K562 (cell line): ENCODE results near the gene GRIA2. TPM values are rescaled to one million over a fixed set of nuclear protein-coding genes. Genes with fewer than 3 reads are reported as not detected.

Experiments used
- ATAC-seq: fragments of 200-7000 bp; cut with Tn5 transposase; 3 replicates; pipeline ENCODE4 v1.9.1; 2020; ENCODE audit warnings: moderate library complexity
- BruUV-seq: library from RNA; stranded (reverse); fragments of 400-500 nt; replicated peaks from 2 replicates; lab custom pipeline; 2021; lab: Mats Ljungman, UMichigan
- CTCF ChIA-PET: fragments of 300-600 bp; formaldehyde crosslinking; extraction: SDS; loops from one replicate; lab custom pipeline; 2021; ENCODE audit warnings: low intra/inter-chr PET ratio; lab: Yijun Ruan, JAX
- POLR2A ChIA-PET: fragments of 300-600, 350-650 bp; sonication (Branson Sonifier 250); formaldehyde crosslinking; extraction: SDS; loops from one replicate; lab custom pipeline; 2021; ENCODE audit warnings: antibody characterized with exemption, inconsistent platforms; lab: Yijun Ruan, JAX
- DNase-seq, 4 experiments: peaks; one replicate each; pipeline versions ENCODE4 v3.0.0 to v3.0.0-alpha.2; 2011 to 2018; ENCODE audit warnings: low spot score in 3 of 4, mixed read lengths in 3 of 4; ENCODE audit errors: extremely low read depth in 1 of 4
- FAIRE-seq: peaks from 2 replicates; lab custom pipeline; 2011; peaks lifted over from hg19 to GRCh38; lab: Jason Lieb, UNC
- H2AFZ ChIP-seq: 2 replicates; pipeline ENCODE4 v1.6.0; 2011; ENCODE audit warnings: low read depth, low read length, control low read depth, inconsistent platforms
- H3K27ac ChIP-seq: fragments of 200-600 bp; 3 replicates; pipeline ENCODE4 v1.8.0; 2011; ENCODE audit warnings: low read depth, mild to moderate bottlenecking, control low read depth, inconsistent platforms, low read length, moderate library complexity, mixed read lengths; ENCODE audit errors: extremely low read depth
- H3K27me3 ChIP-seq, 2 experiments: fragments of 300-600 bp in 1 of 2; 2 replicates in 1 of 2; 3 replicates in 1 of 2; pipeline versions ENCODE4 v1.6.0 to v1.8.0; 2011; ENCODE audit warnings: inconsistent platforms in 2 of 2, low read length in 2 of 2, mild to moderate bottlenecking in 1 of 2, mixed read lengths in 1 of 2, moderate library complexity in 1 of 2; ENCODE audit not compliant: control insufficient read depth in 2 of 2, insufficient read depth in 2 of 2
- H3K36me3 ChIP-seq: fragments of 300-600 bp; 3 replicates; pipeline ENCODE4 v1.8.0; 2011; ENCODE audit warnings: mild to moderate bottlenecking, low read length, inconsistent platforms; ENCODE audit not compliant: control insufficient read depth, insufficient read depth
- H3K4me1 ChIP-seq, 2 experiments: fragments of 200-600 bp in 1 of 2; replicated peaks in 1 of 2; 2 replicates in 1 of 2; 3 replicates in 1 of 2; pipeline versions ENCODE4 v1.5.1 to v1.8.0; 2011; ENCODE audit warnings: inconsistent platforms in 2 of 2, low read length in 2 of 2, mild to moderate bottlenecking in 1 of 2, mixed read lengths in 1 of 2, moderate library complexity in 1 of 2; ENCODE audit not compliant: control insufficient read depth in 2 of 2, insufficient read depth in 2 of 2
- H3K4me2 ChIP-seq: 2 replicates; pipeline ENCODE4 v1.6.1; 2011; ENCODE audit warnings: low read length, control low read depth, inconsistent platforms, mixed read lengths; ENCODE audit not compliant: insufficient read depth
- H3K4me3 ChIP-seq: fragments of 200-600 bp; sonication (generic), shearing (Covaris generic); 2 replicates; pipeline ENCODE4 v1.5.1; 2016; ENCODE audit warnings: control low read depth, inconsistent platforms
- H3K79me2 ChIP-seq: fragments of 200-600 bp; 3 replicates; pipeline ENCODE4 v1.8.0; 2011; ENCODE audit warnings: low read length, inconsistent platforms; ENCODE audit not compliant: control insufficient read depth, insufficient read depth
- H3K9ac ChIP-seq, 2 experiments: 2 replicates each; pipeline versions ENCODE4 v1.6.0 to v1.6.1; 2011; ENCODE audit warnings: low read depth in 2 of 2, low read length in 2 of 2, control low read depth in 1 of 2, inconsistent platforms in 1 of 2, mild to moderate bottlenecking in 1 of 2, mixed read lengths in 1 of 2; ENCODE audit not compliant: insufficient read depth in 1 of 2
- H3K9me1 ChIP-seq: one replicate; pipeline ENCODE4 v1.6.0; 2011; ENCODE audit warnings: inconsistent platforms, mild to moderate bottlenecking, low read length, moderate library complexity; ENCODE audit not compliant: control insufficient read depth, insufficient read depth
- H3K9me3 ChIP-seq: replicated peaks from 2 replicates; pipeline ENCODE4 v1.5.1; 2011; ENCODE audit warnings: low read depth, low read length, inconsistent platforms; ENCODE audit not compliant: control insufficient read depth, insufficient read depth
- H4K20me1 ChIP-seq: replicated peaks from 2 replicates; pipeline ENCODE4 v1.6.1; 2011; ENCODE audit warnings: low read length, inconsistent platforms, mixed read lengths; ENCODE audit not compliant: control insufficient read depth, insufficient read depth
- E2F3 ChIP-seq: fragments of 250-450 bp; sonication (Bioruptor Pico); IDR thresholded peaks from 2 replicates; pipeline ENCODE4 v1.4.0; 2020; ENCODE audit warnings: mild to moderate bottlenecking
- GATAD2B ChIP-seq: fragments of 450-650 bp; IDR thresholded peaks from 2 replicates; pipeline ENCODE4 v1.6.1; 2017; ENCODE audit warnings: mild to moderate bottlenecking, borderline replicate concordance
- ILF3 ChIP-seq: fragments of 450-650 bp; IDR thresholded peaks from 2 replicates; pipeline ENCODE4 v1.6.1; 2018; ENCODE audit warnings: antibody characterized with exemption, mild to moderate bottlenecking, moderate library complexity, borderline replicate concordance
- MAFK ChIP-seq: IDR thresholded peaks from 2 replicates; pipeline ENCODE4 v1.6.1; 2011; ENCODE audit warnings: low read length, improper control_type of control experiment
- NFATC3 ChIP-seq: fragments of 450-650 bp; IDR thresholded peaks from 2 replicates; pipeline ENCODE4 v1.6.1; 2017; ENCODE audit warnings: mild to moderate bottlenecking
- RB1 ChIP-seq: fragments of 450-650 bp; IDR thresholded peaks from 2 replicates; pipeline ENCODE4 v1.6.1; 2017; ENCODE audit warnings: low read depth, mild to moderate bottlenecking
- ZFP30 ChIP-seq: fragments of 250-450 bp; sonication (Bioruptor Pico); IDR thresholded peaks from 2 replicates; pipeline ENCODE4 v1.8.0; 2022; ENCODE audit warnings: moderate library complexity, mild to moderate bottlenecking, inconsistent platforms, borderline replicate concordance
- ZNF134 ChIP-seq: fragments of 250-450 bp; sonication (Bioruptor Pico); conservative IDR thresholded peaks from 2 replicates; pipeline ENCODE4 v1.4.0; 2020
- WGBS: fragments of 100-300 bp; shearing (Covaris generic); methylation state at CpG from one replicate; pipeline ENCODE4 v1.1.6; 2016; ENCODE audit warnings: low coverage, mixed read lengths; ENCODE audit not compliant: insufficient coverage; ENCODE audit errors: missing lambda C conversion rate; 5-methylcytosine and 5-hydroxymethylcytosine counted together
- in situ Hi-C: fragments of 300-500 bp; cut with MboI; formaldehyde crosslinking; loops from 4 replicates; pipeline ENCODE4 v1.15.0; 2018; ENCODE audit warnings: inconsistent platforms, mixed read lengths
- intact Hi-C: fragments of 100-400 bp; cut with micrococcal nuclease; formaldehyde crosslinking; loops from 2 replicates; pipeline ENCODE4 v1.14.2; 2022
- polyA plus RNA-seq, 8 experiments: library from polyadenylated mRNA; depleted of rRNA in 4 of 8; stranded (reverse) in 5 of 8; unstranded in 3 of 8; fragments of >200 nt; fragmentation: Nextera tagmentation in 2 of 8; fragmentation: Illumina TruSeq in 1 of 8; extraction: Ambion mirVana in 2 of 8; extraction: Trizol in 1 of 8; gene quantifications; 2 replicates each; pipeline versions ENCODE4 v1.2.1 to v1.2.3, GENCODE V29; 2011 to 2014; ENCODE audit warnings: inconsistent platforms in 1 of 8, missing spikeins in 1 of 8
- total RNA-seq, 7 experiments: library from RNA; depleted of rRNA in 6 of 7; stranded (reverse); fragments of >200 nt in 6 of 7; fragmentation: Illumina TruSeq in 2 of 7; extraction: Trizol in 2 of 7; gene quantifications; 2 replicates each; pipeline versions ENCODE4 v1.2.1 to v1.2.3, GENCODE V29; 2011 to 2021; ENCODE audit warnings: low replicate concordance in 1 of 7
- TF ChIP-seq, protein P1 (sequence below), 2 experiments: IDR thresholded peaks in 1 of 2; conservative IDR thresholded peaks in 1 of 2; 2 replicates each; pipeline ENCODE4 v1.6.1; 2016; ENCODE audit warnings: low read depth in 2 of 2, mild to moderate bottlenecking in 1 of 2, missing compliant biosample characterization in 1 of 2, missing genetic modification characterization in 1 of 2, moderate library complexity in 1 of 2

GRIA2 gene
- total and polyA plus RNA-seq, 9 of the 15 experiments (the other 6 are each of a cell fraction or from before 2014, with no cell fraction given), result 0.07 TPM; not detected in 8

DNA sequence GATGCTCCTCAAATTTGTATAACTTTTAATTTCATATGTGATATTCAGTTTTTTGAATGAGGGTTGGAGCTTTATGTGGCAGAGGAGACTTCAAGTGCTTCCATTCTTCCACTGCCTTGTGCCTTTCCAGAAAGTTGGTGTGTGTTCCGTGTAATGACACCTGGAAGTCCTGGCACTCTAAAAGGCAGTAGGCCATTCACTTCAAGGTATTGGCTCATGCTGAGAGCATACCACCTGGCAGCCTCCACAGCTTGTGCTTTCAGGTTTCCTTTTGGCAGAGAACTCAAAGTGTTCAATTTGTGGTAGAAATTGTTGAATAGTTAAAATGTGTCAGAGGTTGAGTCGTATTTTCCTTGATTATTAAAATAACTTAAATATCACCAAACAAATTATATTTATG lies 49.6 kb downstream of the GRIA2 start:
- no peak overlapping the region for H3K27ac ChIP-seq
- H3K9ac ChIP-seq, result no peak overlapping the region
- POLR2A ChIA-PET, result no interaction called here
- no peaks in the 10 kb centered on the region for H3K9me3 ChIP-seq
- BruUV-seq, result no TSS peak
- no peak overlapping the region for H3K4me3 ChIP-seq
- DNase-seq, result no peak
- no peaks in the 10 kb centered on the region for H3K4me1 ChIP-seq
- intact Hi-C loops, result no loop called here
- no peak for ATAC-seq
- no peak overlapping the region for H2AFZ ChIP-seq
- no peak overlapping the region for H3K4me2 ChIP-seq
- no peak for TF ChIP-seq ILF3
- TF ChIP-seq GATAD2B, result no peak
- no peak for TF ChIP-seq E2F3
- no peak for TF ChIP-seq NFATC3
- TF ChIP-seq MAFK, result no peak
- no peak for TF ChIP-seq RB1
- TF ChIP-seq ZNF134 (CRISPR knock-in tag), result no peak
- TF ChIP-seq, protein P1, sequence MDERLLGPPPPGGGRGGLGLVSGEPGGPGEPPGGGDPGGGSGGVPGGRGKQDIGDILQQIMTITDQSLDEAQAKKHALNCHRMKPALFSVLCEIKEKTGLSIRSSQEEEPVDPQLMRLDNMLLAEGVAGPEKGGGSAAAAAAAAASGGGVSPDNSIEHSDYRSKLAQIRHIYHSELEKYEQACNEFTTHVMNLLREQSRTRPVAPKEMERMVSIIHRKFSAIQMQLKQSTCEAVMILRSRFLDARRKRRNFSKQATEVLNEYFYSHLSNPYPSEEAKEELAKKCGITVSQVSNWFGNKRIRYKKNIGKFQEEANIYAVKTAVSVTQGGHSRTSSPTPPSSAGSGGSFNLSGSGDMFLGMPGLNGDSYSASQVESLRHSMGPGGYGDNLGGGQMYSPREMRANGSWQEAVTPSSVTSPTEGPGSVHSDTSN (CRISPR knock-in tag; IDR thresholded peaks at IDR 0.05; ENCODE audit: low read depth), result no peak
- TF ChIP-seq, protein P1 (tag; conservative IDR thresholded peaks at IDR 0.05; ENCODE audit: low read depth), result no peak
- no peak for TF ChIP-seq ZFP30 (CRISPR knock-in tag)
- no peaks in the 10 kb centered on the region for H3K9me1 ChIP-seq
- H3K79me2 ChIP-seq, result no peaks in the 10 kb centered on the region
- H3K27me3 ChIP-seq, result no peaks in the 10 kb centered on the region
- FAIRE-seq, result no peak
- WGBS, result 3% methylated on average over 2 of the region's 2 CpGs
- H3K36me3 ChIP-seq, result no peaks in the 10 kb centered on the region
- no peaks in the 10 kb centered on the region for H4K20me1 ChIP-seq
- in situ Hi-C loops, result no loop called here
- CTCF ChIA-PET, result no interaction called here
